Hypothalamus (tissue), 51 donors: ENCODE data around the gene RAP1GAP.

Experiments
- DNase-seq, 51 donors: peaks; one replicate each; lab custom pipeline; 2025; lab: John Stamatoyannopoulos, UW

RAP1GAP gene

GRCh38 chr1:21648352-21648730 is 20.8 kb downstream of the RAP1GAP start:
- no peak for DNase-seq

GRCh38 chr1:21647431-21648351 is 21.5 kb downstream of the RAP1GAP start:
- DNase-seq, result peak in 1 of 51 donors; percentile 23

- DNase-seq, result peak in 10 of 51 donors; percentile 14 to 48 (median 30)
Observed at GRCh38 chr1:21645550-21645949, 23.6 kb downstream of the RAP1GAP start.

- DNase-seq, result no peak
Observed at GRCh38 chr1:21644906-21645305, 24.3 kb downstream of the RAP1GAP start.

GRCh38 chr1:21644348-21644747 is 24.8 kb downstream of the RAP1GAP start:
- DNase-seq, result no peak

- no peak for DNase-seq
Observed at GRCh38 chr1:21643624-21644023, 25.5 kb downstream of the RAP1GAP start.

GRCh38 chr1:21641967-21642739 is 27.0 kb downstream of the RAP1GAP start:
- peak in 1 of 51 donors; percentile 48 for DNase-seq

GRCh38 chr1:21641537-21641936 is 27.6 kb downstream of the RAP1GAP start:
- no peak for DNase-seq

- peak in 2 of 51 donors; percentile 25 to 26 for DNase-seq
Observed at GRCh38 chr1:21641076-21641475, 28.1 kb downstream of the RAP1GAP start.

- peak in 1 of 51 donors; percentile 41 for DNase-seq
Observed at GRCh38 chr1:21640653-21641052, 28.5 kb downstream of the RAP1GAP start.

- DNase-seq, result peak in 7 of 51 donors; percentile 17 to 78 (median 45)
Observed at GRCh38 chr1:21639594-21640041, 29.5 kb downstream of the RAP1GAP start.

GRCh38 chr1:21638531-21639341 is 30.4 kb downstream of the RAP1GAP start:
- peak in 8 of 51 donors; percentile 25 to 69 (median 50) for DNase-seq

- DNase-seq, result no peak
Observed at GRCh38 chr1:21637514-21637913, 31.6 kb downstream of the RAP1GAP start.

- no peak for DNase-seq
Observed at GRCh38 chr1:21636029-21636428, 33.1 kb downstream of the RAP1GAP start.

GRCh38 chr1:21634806-21635535 is 34.2 kb downstream of the RAP1GAP start:
- DNase-seq, result no peak

GRCh38 chr1:21633992-21634805 is 35.0 kb downstream of the RAP1GAP start:
- no peak for DNase-seq

GRCh38 chr1:21633141-21633755 is 35.9 kb downstream of the RAP1GAP start:
- no peak for DNase-seq
